IPS-NIHi7 (cell line): ENCODE measurements around the gene SPTB.
A peak's percentile ranks its signal among the peaks of the same experiment; 100 is the strongest.

Source experiments
- DNase-seq: peaks from one replicate; pipeline ENCODE4 v3.0.0; 2012; ENCODE audit warnings: mixed read lengths; ENCODE audit errors: extremely low spot score

SPTB gene

DNA sequence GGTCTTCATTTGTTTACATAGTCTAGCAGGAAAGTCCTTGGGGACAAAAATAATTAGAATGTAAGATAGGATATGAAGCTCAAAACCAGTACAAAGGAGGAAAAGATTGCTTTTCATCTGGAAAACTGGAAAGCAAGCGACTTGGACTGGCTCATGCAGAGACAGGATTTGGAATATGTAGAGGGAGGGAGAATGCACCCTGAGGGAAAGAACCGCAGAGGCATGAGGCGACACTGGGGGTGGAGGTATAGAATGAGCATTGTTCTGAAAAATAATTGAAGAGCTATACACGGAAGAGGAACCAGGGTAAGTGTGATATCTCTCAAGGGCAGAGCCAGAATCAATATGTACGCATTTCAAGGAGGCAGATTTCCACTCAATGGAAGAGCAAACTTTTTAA is 90.0 kb downstream of the SPTB start:
- DNase-seq, result no peak

DNA sequence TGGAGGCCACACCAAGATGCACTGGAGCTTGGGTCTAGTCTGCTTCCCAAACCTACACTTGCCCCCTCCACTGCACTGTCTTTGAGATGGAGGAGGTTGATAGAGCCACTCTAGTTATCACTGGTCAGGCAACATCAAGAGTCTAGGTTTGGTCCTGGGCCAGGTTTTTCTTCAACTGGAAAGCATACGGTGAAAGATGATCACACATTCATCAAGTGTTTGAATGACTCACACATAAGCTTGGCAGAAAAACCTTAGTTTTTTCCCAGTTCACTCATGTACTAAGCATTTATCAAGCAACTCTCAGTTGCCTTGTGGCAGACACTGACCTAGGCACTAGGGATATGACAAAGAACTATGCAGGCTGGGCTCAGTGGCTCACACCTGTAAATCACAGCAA is 91.0 kb downstream of the SPTB start:
- DNase-seq, result no peak

DNA sequence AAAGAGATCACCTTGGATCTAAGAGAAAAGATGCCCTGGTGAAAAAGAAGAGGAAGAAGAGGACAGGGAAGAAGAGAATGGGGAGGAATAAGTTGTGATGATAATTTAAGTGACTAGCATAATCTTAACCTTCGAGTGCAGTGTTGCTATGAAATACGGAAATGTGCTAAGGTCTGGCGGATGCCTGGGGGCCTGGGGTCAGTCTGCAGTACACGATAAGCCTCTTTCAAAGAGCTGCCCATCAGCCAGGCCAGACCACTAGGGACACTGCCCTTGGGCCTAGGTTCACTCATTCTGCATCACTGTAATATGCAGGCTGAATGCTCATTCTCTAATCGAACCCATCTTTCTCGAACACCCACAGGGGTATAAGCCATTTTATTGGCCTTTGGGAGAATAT is 92.1 kb downstream of the SPTB start:
- DNase-seq, result no peak

DNA sequence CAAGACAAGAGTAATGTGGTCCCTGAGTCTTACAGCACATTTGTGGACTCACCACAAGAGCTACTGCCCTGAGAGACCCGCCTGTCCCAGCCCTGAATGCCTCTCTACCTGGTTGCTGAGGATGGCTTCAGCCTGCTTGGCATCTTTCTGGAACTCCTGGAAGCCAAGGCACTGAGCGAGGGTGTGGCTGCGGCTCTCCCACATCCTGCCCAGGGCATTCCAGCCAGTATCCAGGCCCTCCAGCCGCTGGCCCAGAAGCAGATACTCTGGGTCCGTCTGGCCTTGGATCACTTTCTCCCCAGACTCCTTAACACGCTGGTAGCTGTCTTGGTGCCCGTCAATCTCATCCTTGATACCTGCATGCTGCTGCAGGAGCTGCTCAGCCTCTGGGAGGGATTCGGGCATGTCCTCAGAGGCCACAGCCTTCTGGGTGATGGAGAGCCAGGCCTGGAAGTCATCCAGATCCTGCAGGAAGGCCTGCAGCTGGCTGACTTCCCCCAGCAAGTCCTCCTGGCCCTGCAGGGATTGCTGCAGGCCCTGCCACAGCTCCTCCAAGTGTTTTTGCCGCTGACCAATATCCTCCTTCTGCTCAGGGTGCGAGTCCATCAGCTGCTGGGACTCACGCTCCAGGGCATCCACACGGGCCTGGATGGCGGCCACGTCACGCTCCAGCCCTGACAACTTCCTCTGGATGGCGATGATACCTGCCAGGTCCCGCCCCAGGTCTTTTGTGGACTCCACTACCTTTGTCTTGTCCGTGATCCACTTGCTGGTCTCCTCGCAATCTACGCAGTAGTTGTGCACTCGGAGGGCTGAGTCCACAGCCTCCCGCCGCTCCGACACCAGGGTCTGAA is 93.2 kb downstream of the SPTB start:
- no peak for DNase-seq

DNA sequence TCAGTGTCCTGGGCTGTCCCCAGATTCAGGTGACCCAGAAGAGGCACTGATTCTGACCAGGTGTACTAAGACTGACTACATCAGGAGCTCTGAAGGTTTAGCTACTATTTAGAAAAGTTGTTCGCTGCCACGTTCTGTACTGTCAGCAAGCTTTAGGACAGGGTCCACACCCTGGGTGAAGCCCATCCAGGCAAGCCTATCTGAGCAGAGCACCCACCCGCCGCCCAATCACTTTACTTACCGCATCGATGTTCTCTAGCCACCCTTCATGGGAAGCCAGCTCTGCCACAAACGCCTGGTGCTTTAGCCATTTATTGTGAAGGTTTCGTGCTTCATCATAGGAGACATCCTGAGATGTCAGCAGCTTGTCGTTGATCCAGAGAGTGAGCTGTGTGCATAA is 95.7 kb downstream of the SPTB start:
- no peak for DNase-seq

DNA sequence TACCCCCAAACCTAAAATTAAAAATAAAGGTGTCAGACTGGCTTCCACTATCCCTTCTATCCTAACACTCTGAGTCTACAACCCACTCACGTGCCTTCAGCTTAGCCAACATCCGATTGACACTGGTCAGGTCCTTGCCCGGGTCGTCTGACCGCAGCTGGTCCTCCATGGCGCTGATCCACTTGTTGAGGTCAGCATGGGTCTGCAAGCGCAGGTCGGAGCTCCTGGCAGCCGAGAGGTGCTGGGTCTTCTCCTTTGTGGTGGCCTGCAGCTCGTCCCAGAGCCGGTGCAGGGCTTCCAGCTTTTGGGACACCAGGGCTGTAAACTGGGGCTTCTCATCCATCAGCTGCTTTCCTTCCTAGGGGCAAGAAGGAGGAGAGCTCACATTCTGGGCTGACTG is 97.5 kb downstream of the SPTB start:
- no peak for DNase-seq

DNA sequence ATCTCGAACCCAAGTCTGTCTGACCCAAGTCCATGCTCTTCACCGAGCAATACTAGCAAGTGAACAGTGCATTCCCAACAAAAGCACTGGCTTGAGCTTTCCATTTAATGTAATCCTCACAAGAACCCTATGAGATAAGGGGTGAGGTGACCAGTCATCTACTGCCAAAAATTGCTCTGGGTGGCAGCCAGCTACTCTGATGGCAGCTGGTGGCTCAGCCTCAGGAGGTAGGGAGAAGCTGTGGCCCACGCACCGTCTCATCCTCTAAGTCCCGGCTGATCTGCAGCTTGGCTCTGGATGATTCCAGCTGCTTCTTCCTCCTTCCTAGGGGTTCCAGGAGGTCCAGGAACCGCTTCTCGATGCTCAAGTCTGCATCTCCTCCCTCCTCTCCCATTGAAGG is 100.2 kb downstream of the SPTB start:
- no peak for DNase-seq

DNA sequence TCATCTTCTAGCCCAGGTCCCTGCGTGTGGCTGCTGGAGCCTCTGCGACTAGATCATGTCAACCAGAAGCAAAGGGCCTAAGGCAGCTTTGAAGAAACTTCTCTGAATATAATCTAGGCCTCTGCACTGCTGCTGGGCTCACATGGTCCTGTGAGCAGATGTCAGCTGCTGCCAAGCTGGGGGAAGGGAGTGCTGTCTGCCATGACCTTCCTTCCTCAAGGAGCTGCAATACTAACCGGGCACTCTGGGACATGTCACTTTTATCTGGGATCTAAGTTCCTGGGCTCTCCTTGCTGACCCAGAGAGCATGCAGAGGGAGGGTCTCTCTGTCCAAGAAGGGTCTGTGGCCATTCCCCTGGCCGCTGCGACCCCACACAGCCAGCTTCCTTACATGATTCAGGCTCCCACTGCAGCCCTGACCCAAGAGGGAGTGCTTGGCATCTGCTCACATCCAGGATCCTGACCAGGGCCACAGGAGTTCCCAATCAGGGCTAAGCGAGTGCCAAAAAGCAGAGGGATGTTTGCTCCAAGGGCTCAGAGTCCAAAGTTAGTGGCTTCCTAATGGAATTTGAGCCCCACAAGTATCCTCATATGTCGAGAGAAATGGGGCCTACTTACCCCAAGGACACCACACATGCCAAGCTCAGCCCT is 101.5 kb downstream of the SPTB start:
- DNase-seq, result no peak

DNA sequence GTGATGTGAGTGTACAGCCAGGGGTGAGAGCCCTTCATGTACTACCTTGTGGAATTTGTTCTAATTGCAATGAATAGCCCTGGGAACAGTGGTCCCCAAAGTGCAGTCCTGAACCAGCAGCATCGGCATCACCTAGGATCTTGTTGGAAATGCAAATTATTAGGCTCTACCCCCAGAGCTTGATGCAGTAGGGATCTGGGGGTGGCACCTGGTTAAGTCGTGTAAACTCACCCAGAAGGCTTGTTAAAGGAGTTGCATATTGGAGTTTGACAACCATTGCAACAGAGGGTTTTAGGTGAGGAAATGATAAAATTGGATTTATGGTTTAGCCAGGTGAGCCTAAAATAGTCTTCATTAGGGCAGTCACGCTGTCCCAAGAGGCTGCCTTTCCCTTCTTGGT is 102.2 kb downstream of the SPTB start:
- DNase-seq, result no peak

DNA sequence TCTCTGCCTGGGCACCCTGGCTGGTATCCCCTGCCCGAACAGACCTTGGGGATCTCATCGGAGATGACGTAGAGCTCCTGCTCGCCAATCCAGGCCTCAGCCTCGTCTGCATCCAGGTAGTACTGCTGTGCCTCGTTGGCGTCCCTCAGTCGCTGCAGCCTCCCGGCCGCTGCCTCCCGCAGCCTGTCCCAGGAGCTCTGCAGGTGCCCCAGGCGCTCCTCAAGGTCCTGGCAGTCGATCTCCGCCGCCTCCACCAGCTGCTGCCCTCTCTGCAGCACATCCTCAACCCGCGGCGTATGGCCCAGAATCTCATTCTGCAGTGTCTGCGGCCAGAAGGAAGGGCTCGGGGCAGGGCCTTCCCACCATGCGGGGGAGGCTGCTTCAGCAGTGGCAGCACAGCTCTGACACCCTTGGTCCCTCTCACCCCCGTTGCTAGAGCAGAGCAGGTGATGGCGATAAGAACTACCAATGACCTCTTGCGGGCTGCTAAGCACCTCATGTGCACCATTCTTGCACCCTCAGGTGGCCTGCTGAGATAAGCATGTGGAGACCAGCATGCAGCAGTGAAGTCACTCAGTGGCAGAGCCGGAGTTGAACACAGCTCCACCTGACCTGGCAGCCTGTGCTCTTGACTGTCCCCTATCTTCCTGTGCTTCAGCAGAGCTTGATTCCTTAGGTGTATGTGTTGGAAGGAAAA is 104.5 kb downstream of the SPTB start:
- DNase-seq, result no peak

DNA sequence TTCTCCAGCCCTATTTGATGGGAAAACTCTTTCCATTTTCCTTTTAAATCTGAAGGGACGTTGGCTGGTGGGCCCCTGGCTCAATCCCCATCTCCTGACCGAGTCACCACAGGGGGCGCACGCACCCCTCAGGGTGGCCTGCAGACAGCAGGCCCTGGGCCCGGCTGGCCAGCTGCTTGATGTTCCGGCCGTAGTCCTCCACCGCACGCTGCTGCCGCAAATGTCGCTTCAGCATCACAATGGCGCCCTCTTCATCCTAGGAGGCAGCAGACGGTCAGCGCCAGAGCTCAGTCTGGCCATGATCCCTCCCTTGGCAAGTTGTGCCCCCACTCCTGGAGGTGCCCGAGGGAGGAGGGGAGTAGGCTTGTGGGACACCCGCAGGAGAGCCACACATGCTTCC is 105.4 kb downstream of the SPTB start:
- DNase-seq, result no peak

DNA sequence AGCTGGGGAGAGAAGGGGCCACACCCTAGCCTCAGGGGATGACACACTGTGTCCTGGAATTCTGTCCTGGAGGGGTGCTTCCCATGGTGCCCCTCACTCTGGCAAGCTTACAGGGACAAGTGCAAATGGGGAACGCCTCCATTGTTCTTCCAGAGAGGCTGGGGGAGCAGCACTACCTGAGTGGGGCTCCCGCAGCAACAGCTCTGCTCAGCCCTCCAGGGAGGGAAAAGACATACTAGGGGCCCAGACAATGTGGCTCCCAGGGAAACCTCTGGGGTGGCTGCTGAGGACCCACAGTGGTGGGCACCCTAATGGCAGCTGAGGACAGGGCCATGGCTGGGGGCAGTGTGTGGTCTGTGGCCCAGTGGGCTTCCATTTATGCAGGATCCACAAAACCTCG is 106.1 kb downstream of the SPTB start:
- DNase-seq, result no peak

DNA sequence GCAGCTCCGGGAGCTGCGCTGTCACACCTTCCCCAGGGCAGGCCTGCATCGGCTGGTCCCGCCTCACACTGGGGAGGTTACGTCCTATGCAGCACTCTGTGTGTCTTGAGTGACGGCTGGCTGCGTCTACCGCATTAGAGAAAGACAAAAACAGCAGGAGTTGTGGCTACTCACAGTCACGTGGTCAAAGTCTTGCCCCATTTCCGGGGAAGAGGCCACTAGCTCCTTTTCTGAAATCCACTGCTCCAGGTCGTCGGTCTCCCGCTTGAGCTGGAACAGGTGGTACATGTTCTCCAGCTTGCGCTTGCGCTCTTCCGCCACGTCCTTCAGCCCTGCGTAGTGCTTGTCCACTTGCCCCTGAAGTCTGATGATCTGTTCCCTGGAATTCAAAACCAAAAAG is 106.7 kb downstream of the SPTB start:
- no peak for DNase-seq

DNA sequence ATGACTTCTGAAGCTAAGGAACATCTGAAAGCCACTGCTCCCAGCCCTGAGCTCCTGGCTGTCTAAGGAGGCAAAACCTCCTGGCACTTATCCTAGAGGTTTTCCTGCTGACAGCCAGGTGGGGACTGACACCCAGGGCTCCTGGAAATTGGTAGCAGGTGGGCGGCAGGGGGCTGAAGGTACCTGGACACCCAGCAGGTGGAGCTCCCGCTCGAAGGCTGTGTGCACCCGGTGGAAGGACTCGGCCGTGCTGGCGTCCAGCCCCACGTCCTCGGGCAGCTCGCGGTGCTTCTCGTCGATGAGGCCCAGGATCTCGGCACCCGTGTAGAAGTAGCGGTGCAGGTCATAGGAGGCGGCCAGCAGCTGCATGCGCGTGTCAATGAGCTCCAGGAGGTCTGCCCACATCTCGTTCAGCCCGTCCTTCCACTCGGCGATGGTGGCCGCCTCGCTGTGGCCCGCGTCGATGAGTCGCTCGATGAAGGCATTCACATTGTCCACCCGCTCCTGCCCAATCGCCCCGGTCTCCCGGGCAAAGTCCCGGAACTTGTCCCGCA is 107.2 kb downstream of the SPTB start:
- DNase-seq, result peak; percentile 60

DNA sequence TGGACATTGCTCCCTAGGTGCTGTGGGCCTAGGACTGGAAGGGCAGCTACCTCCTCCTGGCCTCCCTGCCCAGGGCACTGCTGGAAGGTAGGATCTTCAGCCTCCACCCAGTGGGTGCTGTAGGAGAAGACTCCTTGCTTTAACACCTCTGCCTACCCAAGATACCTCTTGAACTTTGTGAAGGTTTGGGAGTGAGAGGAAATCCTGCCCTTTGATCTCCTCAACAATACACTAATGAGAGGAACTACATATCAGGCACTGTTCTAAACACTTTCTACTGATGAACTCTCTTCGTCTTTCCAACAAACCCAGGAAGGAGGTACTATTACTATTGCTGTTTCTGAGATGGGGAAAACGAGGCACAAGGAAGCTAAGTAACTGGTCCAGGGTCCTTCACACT is 108.5 kb downstream of the SPTB start:
- no peak for DNase-seq

DNA sequence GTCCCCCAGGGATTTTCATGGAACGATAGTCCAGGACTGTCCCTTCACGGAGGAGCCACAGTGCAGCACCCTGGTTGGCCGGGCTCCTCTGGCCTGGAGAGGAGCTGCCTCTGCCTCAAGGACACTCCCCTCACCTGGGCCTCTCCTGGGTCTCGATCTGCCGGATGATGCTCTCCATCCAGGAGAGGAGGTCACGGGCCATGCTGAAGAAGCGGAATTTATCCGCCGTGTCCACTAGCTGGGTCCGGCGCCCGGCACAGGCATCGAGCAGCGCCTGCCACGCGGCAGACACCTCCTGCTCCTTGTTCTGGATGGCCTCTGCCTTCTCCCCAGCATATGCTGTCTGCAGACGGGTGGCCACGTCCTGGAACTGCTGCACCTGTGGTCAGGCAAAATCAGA is 109.0 kb downstream of the SPTB start:
- DNase-seq, result no peak

DNA sequence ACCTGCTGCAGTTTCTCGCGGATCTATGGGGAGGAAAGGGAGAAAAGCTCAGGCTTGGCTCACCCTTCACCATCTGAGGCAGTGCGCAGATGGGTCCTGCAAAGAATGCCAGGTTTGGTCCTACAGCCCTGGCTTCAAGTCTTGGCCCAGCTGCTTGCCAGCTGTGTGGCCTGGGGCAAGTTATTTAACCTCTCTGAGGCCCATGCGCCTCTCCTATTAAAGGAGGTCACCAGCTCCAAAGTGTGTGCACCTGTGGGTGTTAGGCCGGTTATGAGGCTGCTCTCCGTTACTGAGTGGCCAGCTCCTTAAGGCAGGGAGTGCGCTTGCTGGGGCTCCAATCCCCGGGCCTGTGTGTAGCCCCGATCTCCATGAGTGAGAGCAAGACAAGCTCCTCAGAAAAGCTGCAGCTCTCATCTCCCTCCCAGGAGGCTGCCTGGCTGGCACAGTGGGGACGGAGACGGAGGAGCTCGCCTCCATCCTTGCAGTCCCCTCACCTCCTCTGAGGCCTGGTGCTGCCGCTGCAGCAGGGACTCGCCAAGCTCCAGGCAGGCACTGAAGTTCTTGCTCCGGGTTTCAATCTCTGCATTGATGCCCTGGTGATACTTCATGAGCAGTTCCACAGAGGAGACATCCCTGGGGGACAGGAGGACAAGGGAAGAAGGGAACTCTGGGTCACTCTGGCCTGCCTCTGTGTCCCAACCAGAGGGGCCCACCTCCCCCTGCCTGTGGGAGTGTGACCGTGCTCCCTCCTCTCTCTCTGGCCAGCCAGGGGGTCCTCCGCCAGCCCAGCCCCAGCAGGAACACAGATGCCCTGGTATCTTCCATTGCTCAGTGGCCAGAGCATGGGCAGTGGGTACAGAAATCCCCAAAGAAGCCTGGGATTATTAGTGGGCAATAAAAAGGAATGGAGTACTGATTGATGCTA is 110.3 kb downstream of the SPTB start:
- no peak for DNase-seq

DNA sequence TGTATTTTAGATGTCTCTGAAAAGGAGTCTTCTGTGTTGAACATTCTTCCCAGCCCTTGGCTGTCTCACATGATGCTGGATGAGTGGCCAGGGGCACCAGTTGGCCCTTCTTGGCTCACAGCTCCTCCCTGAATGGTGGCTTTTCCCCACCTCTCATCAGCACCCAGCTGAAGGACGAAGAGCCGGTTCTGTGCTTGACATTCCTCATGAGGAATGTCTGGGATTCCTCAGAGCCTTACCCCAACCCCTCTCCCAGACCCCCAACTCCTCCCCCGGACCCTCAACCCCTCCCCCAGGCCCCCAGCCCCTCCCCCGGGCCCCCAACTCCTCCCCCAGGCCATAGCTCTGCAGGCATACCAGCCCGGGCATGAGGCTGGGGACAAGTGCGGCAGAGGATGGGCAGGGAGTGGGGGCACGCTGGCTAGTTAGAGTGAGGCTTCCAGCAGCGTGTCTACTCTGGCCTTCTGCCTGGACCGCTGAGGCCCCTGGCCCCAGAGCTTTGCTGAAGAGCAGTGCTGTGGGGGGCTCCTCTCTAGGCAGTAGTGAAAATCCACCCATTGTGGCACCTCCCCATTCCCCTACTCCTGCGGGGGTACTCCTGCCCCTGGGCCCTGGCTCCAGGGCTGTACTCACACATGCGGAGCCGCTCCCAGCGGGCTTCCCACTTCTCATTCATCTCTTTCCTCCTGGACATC is 111.2 kb downstream of the SPTB start:
- DNase-seq, result no peak

DNA sequence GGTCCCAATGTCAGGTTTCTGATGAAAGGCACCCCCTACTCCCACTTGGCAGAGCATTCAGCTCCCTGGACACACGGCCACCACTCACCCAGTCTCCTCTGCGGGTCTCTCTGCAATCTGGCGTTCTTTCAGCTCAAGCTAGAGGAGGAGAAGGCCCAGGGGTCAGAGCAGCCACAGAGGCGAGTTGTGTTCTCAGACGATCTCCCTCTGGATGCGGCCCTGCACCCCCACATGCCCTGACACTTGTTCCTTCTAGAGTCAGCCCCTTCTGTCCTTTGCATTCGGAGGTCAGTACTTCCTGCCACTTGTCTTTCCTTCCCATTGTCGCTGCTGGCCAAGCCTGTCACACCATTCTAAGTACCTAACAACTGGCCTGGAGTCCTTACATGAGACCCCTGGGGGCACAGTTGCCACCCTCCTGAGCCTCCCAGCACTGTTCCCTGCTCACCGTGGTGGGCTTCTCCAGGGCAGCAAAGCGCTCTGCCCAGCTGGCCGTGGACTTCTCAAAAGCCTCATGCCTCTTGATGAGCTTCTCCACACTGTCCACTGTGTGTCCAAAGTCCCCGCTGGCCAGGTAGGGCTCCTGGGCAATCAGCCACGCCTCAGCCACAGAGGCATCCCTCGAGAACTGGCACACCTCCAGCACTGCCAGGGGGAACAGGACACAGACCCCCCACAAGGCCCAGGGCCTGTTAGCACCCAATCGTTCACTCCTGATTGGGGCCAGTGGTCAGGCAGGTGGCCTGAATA is 112.3 kb downstream of the SPTB start:
- DNase-seq, result no peak
